Measurements from ENCODE around the gene LYZL2. TPM values are rescaled to one million over a fixed set of nuclear protein-coding genes. Genes with fewer than 3 reads are reported as not detected.
"Not testable (repeated sequence)": the region's sequence is repeated elsewhere in the genome, so short reads cannot be mapped to it uniquely, and the experiment has no call there.

Gene LYZL2
- total RNA-seq, 1 donor from 2014 or later = not detected

DNA sequence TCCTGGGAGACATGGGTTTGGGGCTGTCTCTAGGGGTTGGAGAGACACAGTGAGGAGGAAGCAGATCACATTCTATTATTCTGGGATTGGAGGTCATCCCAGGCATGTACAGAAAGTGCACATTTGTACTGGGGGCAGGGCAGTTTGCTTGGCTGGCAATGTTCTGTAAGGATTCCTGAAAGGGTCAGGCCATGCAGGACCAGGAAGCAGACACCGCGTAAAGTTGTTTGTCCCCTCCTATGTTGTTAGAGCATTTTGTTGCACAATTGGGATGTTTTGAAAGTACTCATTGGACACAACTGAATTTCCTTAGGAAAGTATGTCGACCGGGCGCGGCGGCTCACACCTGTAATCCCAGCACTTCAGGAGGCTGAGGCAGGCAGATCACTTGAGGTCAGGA lies 12.5 kb downstream of the LYZL2 start:
- peaks cover 7% of the 10 kb centered on the region for H3K4me1 Mint-ChIP-seq (ENCODE audit: unreplicated experiment)
- no peak for DNase-seq (ENCODE audit: extremely low spot score, unreplicated experiment)
- H3K36me3 Mint-ChIP-seq = no peaks in the 10 kb centered on the region
- H3K9me3 Mint-ChIP-seq = peaks cover 7% of the 10 kb centered on the region
- TF ChIP-seq, protein P1, sequence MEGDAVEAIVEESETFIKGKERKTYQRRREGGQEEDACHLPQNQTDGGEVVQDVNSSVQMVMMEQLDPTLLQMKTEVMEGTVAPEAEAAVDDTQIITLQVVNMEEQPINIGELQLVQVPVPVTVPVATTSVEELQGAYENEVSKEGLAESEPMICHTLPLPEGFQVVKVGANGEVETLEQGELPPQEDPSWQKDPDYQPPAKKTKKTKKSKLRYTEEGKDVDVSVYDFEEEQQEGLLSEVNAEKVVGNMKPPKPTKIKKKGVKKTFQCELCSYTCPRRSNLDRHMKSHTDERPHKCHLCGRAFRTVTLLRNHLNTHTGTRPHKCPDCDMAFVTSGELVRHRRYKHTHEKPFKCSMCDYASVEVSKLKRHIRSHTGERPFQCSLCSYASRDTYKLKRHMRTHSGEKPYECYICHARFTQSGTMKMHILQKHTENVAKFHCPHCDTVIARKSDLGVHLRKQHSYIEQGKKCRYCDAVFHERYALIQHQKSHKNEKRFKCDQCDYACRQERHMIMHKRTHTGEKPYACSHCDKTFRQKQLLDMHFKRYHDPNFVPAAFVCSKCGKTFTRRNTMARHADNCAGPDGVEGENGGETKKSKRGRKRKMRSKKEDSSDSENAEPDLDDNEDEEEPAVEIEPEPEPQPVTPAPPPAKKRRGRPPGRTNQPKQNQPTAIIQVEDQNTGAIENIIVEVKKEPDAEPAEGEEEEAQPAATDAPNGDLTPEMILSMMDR (conservative IDR thresholded peaks at IDR 0.05) = no peak
- no peaks in the 10 kb centered on the region for H3K27me3 Mint-ChIP-seq
- H3K27ac Mint-ChIP-seq = no peak overlapping the region
- no peak overlapping the region for H3K4me3 Mint-ChIP-seq

DNA sequence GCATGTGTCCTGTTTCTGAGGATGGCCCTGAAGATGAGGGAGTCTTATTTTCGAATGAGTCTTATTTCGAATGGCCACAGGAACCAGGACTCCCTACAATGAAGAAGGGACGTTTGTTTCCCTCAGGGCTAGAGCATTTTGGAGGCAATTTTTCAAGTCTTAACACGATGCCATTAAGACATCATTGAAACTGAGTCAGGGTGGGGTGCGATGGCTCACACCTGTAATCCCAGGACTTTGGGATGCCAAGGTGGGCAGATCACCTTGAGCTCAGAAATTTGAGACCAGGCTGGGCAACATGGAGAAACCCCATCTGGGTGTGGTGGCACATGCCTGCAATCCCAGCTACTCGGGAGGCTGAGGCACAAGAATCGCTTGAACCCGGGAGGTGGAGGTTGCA lies 18.5 kb downstream of the LYZL2 start:
- H3K9me3 Mint-ChIP-seq; DNase-seq (ENCODE audit: extremely low spot score, unreplicated experiment); H3K36me3 Mint-ChIP-seq; H3K27me3 Mint-ChIP-seq: not testable (repeated sequence)
- H3K4me3 Mint-ChIP-seq = peak overlapping the region; percentile 47
- H3K27ac Mint-ChIP-seq = peak overlapping the region; percentile 23
- peaks cover 30% of the 10 kb centered on the region for H3K4me1 Mint-ChIP-seq (ENCODE audit: unreplicated experiment)

DNA sequence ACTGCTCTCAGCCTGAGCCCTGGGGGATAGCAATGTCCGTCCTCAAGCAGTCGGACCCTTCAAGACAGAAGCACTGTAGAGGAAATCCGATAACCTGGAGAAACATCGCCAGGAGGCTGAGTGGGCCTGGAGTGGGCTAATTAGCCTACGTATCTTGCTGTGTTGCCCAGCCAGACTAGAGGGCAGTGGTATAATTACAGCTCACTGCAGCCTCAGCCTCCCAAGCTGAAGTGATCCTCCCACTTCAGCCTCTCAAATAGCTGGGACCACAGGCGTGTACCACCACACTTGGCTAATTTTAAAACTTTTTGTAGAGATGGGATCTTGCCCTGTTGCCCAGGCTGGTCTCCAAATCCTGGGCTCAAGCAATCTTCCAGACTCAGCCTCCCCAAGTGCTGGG lies 21.7 kb downstream of the LYZL2 start:
- peaks cover 10% of the 10 kb centered on the region for H3K9me3 Mint-ChIP-seq
- TF ChIP-seq, protein P1 (conservative IDR thresholded peaks at IDR 0.05) = no peak
- no peak for DNase-seq (ENCODE audit: extremely low spot score, unreplicated experiment)
- H3K4me1 Mint-ChIP-seq (ENCODE audit: unreplicated experiment) = peaks cover 50% of the 10 kb centered on the region
- H3K27ac Mint-ChIP-seq = no peak overlapping the region
- H3K4me3 Mint-ChIP-seq = no peak overlapping the region
- no peaks in the 10 kb centered on the region for H3K27me3 Mint-ChIP-seq
- no peaks in the 10 kb centered on the region for H3K36me3 Mint-ChIP-seq

DNA sequence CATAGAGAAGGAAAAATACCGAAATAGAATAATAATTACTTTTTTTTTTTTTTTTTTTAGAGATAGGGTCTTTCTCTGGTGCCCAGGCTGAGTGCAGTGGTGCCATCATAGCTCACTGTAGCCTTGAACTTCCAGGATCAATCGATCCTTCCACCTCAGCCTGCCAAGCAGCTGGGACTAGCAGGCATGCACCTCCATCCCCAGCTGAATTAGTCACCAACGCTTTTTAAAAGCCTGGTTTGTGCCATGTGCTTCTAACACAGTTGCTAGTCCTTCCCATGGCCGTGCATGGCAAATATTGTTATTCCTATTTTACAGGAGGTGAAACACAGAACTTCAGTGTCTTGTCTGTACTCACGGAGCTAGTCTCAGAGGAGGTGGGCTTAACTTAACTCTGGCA lies 23.2 kb downstream of the LYZL2 start:
- no peak for DNase-seq (ENCODE audit: extremely low spot score, unreplicated experiment)
- no peaks in the 10 kb centered on the region for H3K9me3 Mint-ChIP-seq
- H3K27me3 Mint-ChIP-seq = no peaks in the 10 kb centered on the region
- H3K27ac Mint-ChIP-seq = no peak overlapping the region
- TF ChIP-seq, protein P1 (conservative IDR thresholded peaks at IDR 0.05) = no peak
- H3K4me3 Mint-ChIP-seq = no peak overlapping the region
- peaks cover 38% of the 10 kb centered on the region for H3K4me1 Mint-ChIP-seq (ENCODE audit: unreplicated experiment)
- no peaks in the 10 kb centered on the region for H3K36me3 Mint-ChIP-seq

DNA sequence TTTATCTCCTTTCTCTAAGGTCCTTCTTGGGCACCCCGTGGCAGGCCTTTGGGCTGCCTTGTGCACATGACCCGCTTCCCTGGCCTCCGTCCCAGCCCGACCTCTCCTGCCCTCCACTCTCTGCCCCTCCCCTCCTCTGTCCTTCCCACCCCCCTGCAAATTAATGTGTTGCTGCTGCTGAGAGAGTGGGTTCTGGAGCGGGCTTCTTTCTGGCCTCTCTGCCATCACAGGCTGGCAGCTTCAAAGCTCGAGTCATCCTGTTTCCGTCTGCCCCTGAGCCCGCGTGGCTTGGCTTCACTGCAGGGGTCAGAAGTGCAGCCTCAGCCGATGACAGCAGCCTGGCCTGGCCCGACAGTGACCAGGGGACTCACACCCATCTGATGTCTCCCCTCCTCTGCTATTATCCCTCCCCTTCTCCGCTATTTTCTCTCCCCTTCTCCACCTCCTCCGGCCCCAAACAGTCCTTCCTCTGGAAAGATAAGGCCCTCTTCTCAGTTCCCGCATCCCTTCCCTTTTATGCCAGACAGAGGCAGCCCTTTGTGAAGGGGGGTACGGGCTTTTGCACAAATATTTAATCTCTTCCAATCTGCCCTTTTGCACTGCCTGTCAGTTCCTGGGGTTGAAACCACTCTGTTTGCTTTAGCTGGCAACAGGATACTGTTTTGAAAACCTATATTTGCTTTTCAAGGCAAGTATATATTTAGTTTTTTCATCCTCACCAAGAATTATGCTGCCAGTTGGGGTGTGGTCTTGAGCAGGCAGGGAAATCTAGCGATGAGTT lies 24.0 kb downstream of the LYZL2 start:
- not testable (repeated sequence) for H3K9me3 Mint-ChIP-seq; H3K27me3 Mint-ChIP-seq; DNase-seq (ENCODE audit: extremely low spot score, unreplicated experiment); H3K36me3 Mint-ChIP-seq
- H3K4me1 Mint-ChIP-seq (ENCODE audit: unreplicated experiment) = peaks cover 34% of the 10 kb centered on the region
- H3K4me3 Mint-ChIP-seq = peak overlapping the region; percentile 12
- peak overlapping the region; percentile 2 for H3K27ac Mint-ChIP-seq

DNA sequence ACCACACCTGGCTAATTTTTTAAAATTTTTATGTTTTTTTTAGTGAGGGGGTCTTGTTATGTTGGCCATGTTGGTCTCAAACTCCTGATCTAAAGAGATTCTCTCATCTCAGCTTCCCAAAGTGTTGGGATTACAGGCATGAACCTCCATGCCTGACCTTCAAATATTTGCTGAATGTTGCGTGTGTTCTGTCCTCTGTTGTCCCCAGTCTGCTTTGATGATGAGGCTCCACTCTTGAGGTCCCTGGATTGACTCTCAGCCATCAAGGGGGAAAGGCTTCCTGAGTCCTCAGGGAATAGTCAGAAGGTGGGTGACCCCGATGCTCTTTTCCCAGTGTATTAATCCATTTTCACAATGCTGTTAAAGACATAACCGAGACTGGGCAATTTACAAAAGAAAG lies 26.0 kb downstream of the LYZL2 start:
- Mint-ChIP-seq H3K36me3 (no peaks in the 10 kb centered on the region), H3K4me3 (no peak overlapping the region), H3K27me3 (no peaks in the 10 kb centered on the region), H3K9me3 (no peaks in the 10 kb centered on the region), H3K4me1 (ENCODE audit: unreplicated experiment) (peaks cover 26% of the 10 kb centered on the region), H3K27ac (no peak overlapping the region)
- DNase-seq (ENCODE audit: extremely low spot score, unreplicated experiment) = no peak
- TF ChIP-seq, protein P1 (conservative IDR thresholded peaks at IDR 0.05) = no peak

Data from type B pancreatic cell (in vitro differentiated cells).